Spleen (tissue), 11 donors: Measurements from ENCODE around the gene CACNA2D2. TPM values are rescaled to one million over a fixed set of nuclear protein-coding genes. Genes with fewer than 3 reads are reported as not detected.

Experiments
- DNase-seq: peaks from one replicate; pipeline ENCODE4 v3.0.0-alpha.2; 2020
- H3K27ac ChIP-seq, 8 donors: fragments of 200-600 bp; sonication (generic) in 7 of 8; 1 replicate in 4 of 8; 2 replicates in 4 of 8; pipeline versions ENCODE4 v1.5.0 to v1.8.0; 2016 to 2021; ENCODE audit warnings: inconsistent platforms in 4 of 8, mild to moderate bottlenecking in 4 of 8, moderate library complexity in 1 of 8
- H3K27me3 ChIP-seq, 7 donors: fragments of 200-600 bp; sonication (generic) in 6 of 7; replicated peaks in 1 of 7; 1 replicate in 4 of 7; 2 replicates in 3 of 7; pipeline versions ENCODE4 v1.5.0 to v1.8.0; 2016 to 2021; ENCODE audit warnings: inconsistent platforms in 3 of 7, mild to moderate bottlenecking in 1 of 7
- H3K36me3 ChIP-seq, 6 donors: fragments of 200-600 bp; sonication (generic) in 5 of 6; 1 replicate in 4 of 6; 2 replicates in 2 of 6; pipeline versions ENCODE4 v1.5.0 to v1.8.0; 2016 to 2021; ENCODE audit warnings: inconsistent platforms in 2 of 6
- H3K4me1 ChIP-seq, 6 donors: fragments of 200-600 bp; sonication (generic) in 5 of 6; 1 replicate in 3 of 6; 2 replicates in 3 of 6; pipeline versions ENCODE4 v1.5.0 to v1.8.0; 2016 to 2021; ENCODE audit warnings: inconsistent platforms in 3 of 6
- H3K4me3 ChIP-seq, 8 donors: fragments of 200-600 bp; sonication (generic) in 7 of 8; 1 replicate in 4 of 8; 2 replicates in 4 of 8; pipeline versions ENCODE4 v1.5.0 to v1.8.0; 2016 to 2021; ENCODE audit warnings: inconsistent platforms in 4 of 8, mild to moderate bottlenecking in 4 of 8, moderate library complexity in 2 of 8
- H3K9me3 ChIP-seq, 8 donors: fragments of 200-600 bp; sonication (generic) in 7 of 8; 1 replicate in 4 of 8; 2 replicates in 4 of 8; pipeline versions ENCODE4 v1.5.0 to v1.8.0; 2016 to 2021; ENCODE audit warnings: inconsistent platforms in 4 of 8
- CTCF ChIP-seq, 11 experiments: fragments of 200-600 bp in 7 of 11; fragments of 450-650 bp in 4 of 11; sonication (generic) in 4 of 11; IDR thresholded peaks in 8 of 11; conservative IDR thresholded peaks in 3 of 11; 1 replicate in 7 of 11; 2 replicates in 4 of 11; pipeline versions ENCODE4 v1.4.0 to v1.8.0; 2016 to 2021; ENCODE audit warnings: antibody characterized with exemption in 11 of 11, inconsistent platforms in 4 of 11, mild to moderate bottlenecking in 1 of 11
- POLR2A ChIP-seq, 3 donors: fragments of 450-650 bp; IDR thresholded peaks; one replicate each; pipeline ENCODE4 v1.5.1; 2017; ENCODE audit warnings: antibody characterized with exemption in 3 of 3, mild to moderate bottlenecking in 1 of 3
- POLR2AphosphoS5 ChIP-seq, 3 donors: sonication (generic); formaldehyde crosslinking; IDR thresholded peaks; one replicate each; pipeline ENCODE4 v1.5.1; 2017; ENCODE audit warnings: antibody characterized with exemption in 3 of 3
- WGBS, 5 donors: extraction: QIAGEN DNeasy Blood & Tissue Kit in 3 of 5; methylation state at CpG; one replicate each; pipeline versions ENCODE4 v1.1.5 to v1.1.7; 2013 to 2018; 5-methylcytosine and 5-hydroxymethylcytosine counted together
- intact Hi-C: fragments of 100-400 bp; cut with DNase I; formaldehyde crosslinking; loops from one replicate; pipeline ENCODE4 v1.15.0; 2023; ENCODE audit warnings: low total_unique reads
- polyA plus RNA-seq, 3 donors: library from polyadenylated mRNA; stranded (reverse); fragments of 200-250 nt; gene quantifications; one replicate each; pipeline ENCODE4 v1.2.1, GENCODE V29; 2013
- total RNA-seq, 7 donors: library from RNA; depleted of rRNA in 3 of 7; stranded (reverse); fragments of >200 nt in 3 of 7; fragmentation: NEBNext Ultra II Directional in 4 of 7; extraction: Animal tissue kit (Norgen Biotek cat#: 25700) in 4 of 7; gene quantifications; one replicate each; pipeline versions ENCODE4 v1.1.0 to v1.2.1, GENCODE V29; 2016 to 2021
- donor health status: healthy with polysubstance abuse.
- donor health status: DM: no; HTN: no; CAD: no; lungs with moderate emphysema.
- donor health status: DM: no; HTN: no; CAD: no.
- donor health status: Bipolar disorder and iron deficiency.
- donor health status: healthy.
- donor health status: DM: no; HTN: no; CAD: no.
- donor health status: DM: yes; HTN: yes; CAD: no.

Gene CACNA2D2
- total and polyA plus RNA-seq, 10 donors = 0.24 to 3.2 (median 1.2) TPM

DNA sequence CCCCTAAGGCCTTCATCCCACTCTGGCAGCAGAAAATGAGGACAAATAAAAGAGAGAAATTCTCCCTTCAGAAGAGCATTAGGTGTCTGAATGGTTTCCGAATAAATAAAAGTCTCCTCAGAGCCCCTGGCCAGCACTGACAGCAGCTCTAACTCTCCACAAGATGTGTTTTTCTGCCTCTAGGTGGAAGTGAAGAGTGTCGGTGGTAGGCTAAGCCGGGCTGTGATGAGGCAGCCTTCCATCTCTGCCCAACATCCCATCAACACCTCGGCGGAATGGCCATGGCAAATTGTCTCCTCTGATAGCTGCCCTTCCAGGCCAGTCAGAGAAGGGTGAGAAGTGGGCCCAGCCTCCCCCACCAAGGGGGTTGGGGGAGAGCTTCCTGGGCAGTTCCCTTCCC is 6.3 kb upstream of the CACNA2D2 start:
- WGBS, 5 donors = 79 to 94% (median 86%) methylated on average over 3 to 5 of the region's 5 CpGs
- Histone ChIP-seq H3K4me1 (peaks cover 0 to 2% (median 0%) of the 10 kb centered on the region in 6 donors), H3K27ac (no peak overlapping the region), H3K27me3 (peaks cover 0 to 3% (median 0%) of the 10 kb centered on the region in 7 donors), H3K36me3 (no peaks in the 10 kb centered on the region), H3K4me3 (no peak overlapping the region), H3K9me3 (no peaks in the 10 kb centered on the region)
- intact Hi-C loops = no loop called here
- TF ChIP-seq POLR2AphosphoS5 (IDR thresholded peaks at IDR 0.05) (no peak), CTCF (IDR thresholded peaks at IDR 0.05 in 8 of 11, conservative IDR thresholded peaks at IDR 0.05 in 3 of 11) (no peak), POLR2A (IDR thresholded peaks at IDR 0.05) (no peak)
- DNase-seq = no peak

- H3K4me3 ChIP-seq = no peak overlapping the region
- no peak for DNase-seq
- no peak overlapping the region for H3K27ac ChIP-seq
- H3K27me3 ChIP-seq = peaks cover 0 to 11% (median 4%) of the 10 kb centered on the region in 7 donors
- H3K4me1 ChIP-seq = peaks cover 0 to 7% (median 4%) of the 10 kb centered on the region in 6 donors
- no peaks in the 10 kb centered on the region for H3K36me3 ChIP-seq
- no peak for TF ChIP-seq POLR2AphosphoS5 (IDR thresholded peaks at IDR 0.05)
- TF ChIP-seq CTCF (IDR thresholded peaks at IDR 0.05 in 8 of 11, conservative IDR thresholded peaks at IDR 0.05 in 3 of 11) = no peak
- TF ChIP-seq POLR2A (IDR thresholded peaks at IDR 0.05) = no peak
- 57 to 90% (median 83%) methylated on average over 1 of the region's 1 CpG for WGBS, 5 donors
- intact Hi-C loops = no loop called here
- no peaks in the 10 kb centered on the region for H3K9me3 ChIP-seq
These were observed 5.4 kb upstream of the CACNA2D2 start for GRCh38 chr3:50508821-50509220.

DNA sequence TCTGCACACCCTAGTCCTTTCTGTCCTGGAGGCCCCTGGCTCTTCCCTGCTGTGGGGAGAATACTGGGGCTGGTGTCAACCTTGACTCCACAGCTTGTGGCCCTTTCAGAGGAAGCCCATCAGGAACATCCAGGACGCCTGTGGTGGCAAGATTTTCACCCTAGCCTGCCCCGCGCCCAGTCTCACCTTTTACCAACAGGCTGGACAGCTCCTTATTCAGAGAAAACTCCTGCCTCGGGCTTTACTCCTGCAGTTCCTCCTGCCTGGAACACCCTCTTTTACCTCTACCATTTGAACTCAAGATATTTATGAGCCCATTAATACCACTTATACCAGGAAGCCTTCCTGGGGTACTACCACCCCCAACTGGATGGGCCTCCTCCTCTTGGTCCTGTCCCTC is 2.7 kb upstream of the CACNA2D2 start:
- DNase-seq = no peak
- H3K36me3 ChIP-seq = no peaks in the 10 kb centered on the region
- TF ChIP-seq CTCF (IDR thresholded peaks at IDR 0.05 in 8 of 11, conservative IDR thresholded peaks at IDR 0.05 in 3 of 11) (no peak), POLR2A (IDR thresholded peaks at IDR 0.05) (no peak), POLR2AphosphoS5 (IDR thresholded peaks at IDR 0.05) (no peak)
- peaks cover 0 to 36% (median 18%) of the 10 kb centered on the region in 7 donors for H3K27me3 ChIP-seq
- H3K4me3 ChIP-seq = no peak overlapping the region
- intact Hi-C loops = no loop called here
- peaks cover 7 to 25% (median 16%) of the 10 kb centered on the region in 6 donors for H3K4me1 ChIP-seq
- no peaks in the 10 kb centered on the region for H3K9me3 ChIP-seq
- 84 to 93% (median 87%) methylated on average over 4 of the region's 4 CpGs for WGBS, 5 donors
- H3K27ac ChIP-seq = no peak overlapping the region

DNA sequence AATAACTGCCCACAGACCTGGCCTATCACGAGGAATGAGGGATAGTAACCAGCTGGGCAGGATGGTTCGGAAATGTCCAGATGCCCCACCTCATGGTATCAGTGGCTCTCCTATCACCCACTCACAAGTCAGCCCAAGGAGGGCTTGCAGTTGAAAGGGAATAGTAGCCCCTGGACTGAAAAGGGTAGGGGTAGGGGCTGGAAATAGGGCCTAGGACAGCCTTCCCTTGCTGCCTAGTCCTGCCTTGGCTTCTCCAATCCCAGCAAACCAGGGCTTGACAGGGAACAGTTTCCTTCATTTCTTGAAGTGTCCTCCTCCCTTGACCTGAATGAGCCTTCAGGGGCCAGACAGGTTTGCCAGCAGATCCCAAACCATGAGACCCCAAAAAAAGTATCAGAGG is 1.2 kb upstream of the CACNA2D2 start:
- H3K27ac ChIP-seq = no peak overlapping the region
- no peaks in the 10 kb centered on the region for H3K36me3 ChIP-seq
- H3K9me3 ChIP-seq = no peaks in the 10 kb centered on the region
- intact Hi-C loops = no loop called here
- 87 to 94% (median 93%) methylated on average over 2 of the region's 2 CpGs for WGBS, 5 donors
- H3K4me1 ChIP-seq = peaks cover 7 to 25% (median 16%) of the 10 kb centered on the region in 6 donors
- H3K4me3 ChIP-seq = no peak overlapping the region
- peaks cover 0 to 51% (median 26%) of the 10 kb centered on the region in 7 donors for H3K27me3 ChIP-seq
- TF ChIP-seq CTCF (IDR thresholded peaks at IDR 0.05 in 8 of 11, conservative IDR thresholded peaks at IDR 0.05 in 3 of 11) (no peak), POLR2A (IDR thresholded peaks at IDR 0.05) (no peak), POLR2AphosphoS5 (IDR thresholded peaks at IDR 0.05) (no peak)
- no peak for DNase-seq
